Ammon's horn (tissue), 1 donor: ENCODE measurements around the gene ZKSCAN7.
"Not testable (repeated sequence)": the region's sequence is repeated elsewhere in the genome, so short reads cannot be mapped to it uniquely, and the experiment has no call there.

ENCODE experiments used
- DNase-seq: peaks from one replicate; pipeline ENCODE4 v3.0.0-alpha.2; 2016; ENCODE audit warnings: low spot score

The ZKSCAN7 gene

DNA sequence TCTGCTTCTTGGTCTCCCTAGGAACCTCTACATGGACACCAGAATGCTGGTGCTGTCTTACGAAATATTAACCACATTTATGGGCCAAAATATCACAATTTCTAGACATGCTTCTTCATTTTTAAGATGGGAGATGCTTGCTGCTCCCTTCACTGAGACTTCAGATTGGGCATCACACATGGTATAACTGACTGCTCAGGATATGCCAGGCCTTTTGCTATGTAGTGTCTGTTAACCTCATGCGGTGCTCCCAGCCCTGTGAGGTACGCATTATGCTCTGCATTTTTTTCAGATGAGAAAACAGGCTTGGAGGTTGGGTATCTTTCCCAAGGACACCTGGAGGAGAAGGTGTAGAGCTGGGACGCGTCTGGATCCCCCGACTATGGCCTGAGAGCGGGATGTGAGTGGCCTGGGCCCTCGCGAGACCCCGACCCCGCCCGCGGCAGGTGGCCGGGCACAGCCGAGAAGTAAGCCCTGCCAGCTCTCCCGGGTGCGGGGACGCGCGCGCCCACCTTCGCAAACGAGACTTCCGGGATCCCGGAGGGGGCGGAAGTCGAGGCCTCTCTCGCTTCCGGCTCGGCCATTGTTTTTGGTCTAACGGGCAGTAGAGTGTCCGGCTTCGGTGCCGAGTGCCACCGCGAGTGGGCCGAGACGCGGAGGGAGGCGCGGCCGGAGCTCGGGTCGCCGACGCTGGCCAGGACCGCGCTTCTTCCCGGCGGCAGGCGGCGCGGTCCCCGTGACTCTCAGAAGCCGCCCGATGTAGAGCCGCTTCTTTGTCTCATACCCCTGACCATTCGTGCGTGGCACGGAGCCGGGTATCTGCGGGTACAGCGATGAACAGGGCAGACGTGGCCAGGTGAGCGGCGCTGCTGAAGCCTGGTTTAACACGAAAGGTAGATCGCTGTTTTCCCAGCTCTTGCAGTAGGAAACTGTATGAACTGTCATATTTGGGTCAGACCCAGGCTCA, at the start of gene ZKSCAN7:
TSS of gene ZKSCAN7 (plus strand) at position 568 of the 967 bp plus-strand sequence. CDS start 1,855 bp downstream, outside the sequence.
- DNase-seq, result peak; percentile 55

DNA sequence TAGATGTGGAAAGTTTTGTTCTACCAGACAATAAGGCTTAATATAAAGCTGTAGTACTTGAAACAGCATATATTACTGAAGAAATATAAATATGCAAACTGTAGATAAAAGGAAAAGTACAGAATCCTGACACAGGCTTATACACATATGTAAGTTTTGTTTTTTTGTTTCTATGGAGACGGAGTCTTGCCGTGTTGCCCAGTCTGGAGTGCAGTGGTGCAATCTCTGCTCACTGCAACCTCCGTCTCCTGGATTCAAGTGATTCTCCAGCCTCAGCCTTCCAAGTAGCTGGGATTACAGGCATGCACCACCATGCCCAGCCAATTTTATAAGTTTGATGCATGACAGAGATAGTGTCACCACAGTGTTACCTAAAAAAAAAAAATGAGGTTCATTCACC, 48.4 kb upstream of the ZKSCAN7 start:
- DNase-seq, result no peak

DNA sequence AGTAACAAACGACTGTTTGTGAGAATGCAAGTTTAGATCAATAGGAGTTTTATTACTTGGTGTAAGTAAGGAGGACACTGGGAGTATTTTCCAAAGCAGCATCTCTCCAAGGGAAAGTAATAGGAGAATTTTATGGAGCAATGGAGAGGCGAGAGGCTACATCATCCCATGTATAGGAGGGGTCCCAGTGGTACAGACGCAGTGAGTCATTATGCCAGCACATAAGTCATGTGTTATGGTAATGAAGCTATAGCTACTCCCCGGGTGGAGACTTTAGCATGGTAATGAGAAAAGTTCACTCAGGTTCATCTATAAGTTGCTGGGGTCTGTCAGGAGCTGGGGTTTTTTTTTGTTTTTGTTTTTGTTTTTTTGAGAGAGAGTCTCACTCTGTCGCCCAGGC, 48.0 kb upstream of the ZKSCAN7 start:
- DNase-seq, result no peak

DNA sequence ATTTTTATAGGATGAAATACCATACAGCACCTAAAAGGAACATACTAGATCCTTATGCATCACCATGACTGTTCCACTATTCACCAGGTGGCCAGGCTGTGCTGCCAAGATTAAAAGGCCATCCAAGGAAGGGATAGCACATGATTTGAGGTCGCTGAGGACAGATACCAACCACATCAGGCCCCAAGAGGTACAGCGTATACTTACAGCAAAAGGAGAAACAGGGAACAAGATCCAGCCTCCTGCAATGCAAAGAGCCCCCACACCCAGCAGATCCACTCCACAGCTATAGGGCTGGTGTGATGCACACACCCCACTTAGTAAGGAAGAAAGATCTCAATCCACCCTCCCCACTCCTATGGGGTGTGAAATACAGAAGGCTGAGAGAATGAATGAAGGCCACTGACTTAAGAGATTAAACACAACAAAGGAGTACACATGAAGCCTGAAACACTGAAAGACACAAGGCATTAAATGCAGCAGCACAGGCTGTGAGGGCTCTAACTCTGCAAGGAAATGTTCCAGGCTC, 45.5 kb upstream of the ZKSCAN7 start:
- DNase-seq, result no peak

DNA sequence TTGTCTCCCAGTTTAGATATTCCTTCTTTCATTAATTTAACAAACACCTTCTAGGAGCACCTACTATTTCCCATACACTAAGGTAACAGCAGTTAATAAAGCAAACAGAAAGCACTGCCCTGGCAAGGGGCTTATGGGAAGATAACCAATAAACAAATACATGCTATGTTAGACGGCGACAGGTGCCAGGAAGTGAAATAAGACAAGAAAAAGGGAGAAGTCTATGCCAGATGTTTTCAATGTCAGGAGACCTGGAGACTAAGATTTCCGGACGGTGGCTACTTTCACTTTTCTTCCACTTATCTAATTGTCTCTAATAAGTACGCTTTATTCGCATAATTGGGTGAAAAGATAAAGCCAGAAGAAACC, 45.0 kb upstream of the ZKSCAN7 start:
- DNase-seq, result no peak

DNA sequence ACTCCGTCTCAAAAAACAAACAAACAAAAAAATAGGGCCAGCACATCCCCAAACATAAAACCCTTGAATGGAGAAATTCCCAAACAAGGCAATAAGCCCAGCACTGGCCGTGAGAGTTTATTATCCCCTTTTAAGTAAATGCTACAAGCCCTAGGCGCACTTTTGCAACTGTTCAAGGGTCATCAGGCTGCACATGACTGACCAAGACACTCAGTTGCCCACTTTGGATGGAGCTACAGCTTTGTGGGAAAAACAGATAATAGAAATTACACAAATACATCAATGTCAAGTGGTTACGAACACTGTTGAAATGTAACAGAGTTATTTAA, 43.8 kb upstream of the ZKSCAN7 start:
- DNase-seq, result no peak

DNA sequence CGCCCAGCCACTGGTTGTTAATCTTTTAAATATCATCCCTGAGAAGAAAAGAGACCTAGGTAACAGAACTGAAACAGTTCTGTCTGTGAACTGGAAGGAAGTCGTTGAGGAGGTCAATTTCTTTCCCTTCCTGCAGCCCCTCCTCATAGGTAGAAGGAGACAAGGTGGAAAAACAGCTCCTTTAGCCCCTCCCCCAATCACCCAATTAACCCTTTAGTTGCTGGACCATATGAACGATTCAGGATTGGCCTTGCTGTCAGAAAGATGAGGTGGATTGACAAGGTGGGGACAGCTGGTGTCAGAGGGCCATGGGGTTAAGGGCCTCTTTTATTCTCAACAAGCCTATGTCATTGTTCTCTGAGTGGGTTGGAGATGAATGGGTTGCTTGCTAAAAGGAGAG, 41.5 kb upstream of the ZKSCAN7 start:
- no peak for DNase-seq

DNA sequence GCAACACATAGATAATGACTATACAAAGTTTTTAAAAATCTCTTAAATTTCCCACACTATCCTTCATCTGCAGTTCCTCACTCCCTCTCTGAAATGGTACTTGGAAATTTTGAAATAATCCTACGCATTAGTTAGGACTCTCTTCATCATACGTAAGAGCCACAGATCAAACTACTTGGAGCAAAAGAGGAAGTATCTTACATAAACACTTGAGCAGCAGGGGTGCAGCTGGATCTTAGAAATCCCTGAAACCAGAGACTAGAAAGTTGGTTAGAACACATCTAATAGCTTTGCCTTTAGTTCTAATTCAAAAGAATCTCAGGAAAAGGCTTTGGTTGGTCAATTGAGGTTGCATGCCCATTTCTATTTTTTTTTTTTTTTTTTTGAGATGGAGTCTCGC, 38.8 kb upstream of the ZKSCAN7 start:
- DNase-seq, result no peak

DNA sequence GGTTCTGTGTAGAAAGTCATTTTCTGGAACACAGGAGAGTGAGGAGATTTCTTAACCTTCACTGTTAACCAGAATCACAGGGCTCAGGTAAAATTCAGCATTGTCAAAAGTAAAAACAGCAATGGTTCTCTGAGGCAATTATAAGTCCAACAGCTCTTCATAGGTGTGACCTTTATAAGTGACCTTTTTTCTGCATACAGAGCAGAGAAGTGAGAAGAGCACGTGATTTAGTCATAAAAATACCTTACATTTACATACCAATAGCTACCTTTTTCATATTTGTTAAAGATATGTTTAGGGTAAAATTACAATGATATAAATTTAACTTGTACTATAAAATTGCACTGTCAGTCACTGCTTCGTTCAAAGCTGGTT, 36.2 kb upstream of the ZKSCAN7 start:
- DNase-seq, result no peak

DNA sequence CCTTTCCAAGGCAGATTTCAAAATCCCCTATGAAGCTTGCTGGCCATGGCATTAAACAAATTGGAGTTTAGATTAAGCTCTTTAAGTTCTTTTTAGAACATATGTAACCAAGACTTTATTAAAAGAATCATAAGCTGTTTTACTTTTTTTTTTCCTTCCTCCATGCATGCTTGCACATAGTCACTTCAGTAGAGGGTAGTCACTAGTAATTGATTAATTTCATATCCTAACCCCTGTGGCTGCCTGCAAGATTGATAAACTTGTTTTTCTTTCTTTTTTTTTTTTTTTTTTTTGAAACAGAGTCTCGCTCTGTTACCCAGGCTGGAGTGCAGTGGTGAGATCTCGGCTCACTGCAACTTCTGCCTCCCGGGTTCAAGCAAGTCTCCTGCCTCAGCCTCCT, 33.3 kb upstream of the ZKSCAN7 start:
- DNase-seq, result no peak

DNA sequence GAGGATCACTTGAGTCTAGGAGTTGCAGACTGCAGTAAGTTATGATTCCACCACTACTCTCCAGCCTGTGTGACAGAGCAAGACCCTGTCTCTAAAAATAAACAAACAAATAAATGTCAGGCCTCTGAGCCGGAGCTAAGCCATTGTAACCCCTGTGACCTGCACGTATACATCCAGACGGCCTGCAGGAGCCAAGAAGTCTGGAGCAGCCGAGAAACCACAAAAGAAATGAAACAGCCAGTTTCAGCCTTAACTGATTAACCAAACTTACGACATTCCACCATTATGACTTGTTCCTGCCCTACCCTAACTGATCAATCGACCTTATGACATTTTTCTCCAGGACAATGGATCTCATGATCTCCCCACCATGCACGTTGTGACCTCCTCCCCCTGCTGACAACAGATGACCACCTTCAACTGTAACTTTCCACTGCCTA, 32.5 kb upstream of the ZKSCAN7 start:
- DNase-seq, result no peak

DNA sequence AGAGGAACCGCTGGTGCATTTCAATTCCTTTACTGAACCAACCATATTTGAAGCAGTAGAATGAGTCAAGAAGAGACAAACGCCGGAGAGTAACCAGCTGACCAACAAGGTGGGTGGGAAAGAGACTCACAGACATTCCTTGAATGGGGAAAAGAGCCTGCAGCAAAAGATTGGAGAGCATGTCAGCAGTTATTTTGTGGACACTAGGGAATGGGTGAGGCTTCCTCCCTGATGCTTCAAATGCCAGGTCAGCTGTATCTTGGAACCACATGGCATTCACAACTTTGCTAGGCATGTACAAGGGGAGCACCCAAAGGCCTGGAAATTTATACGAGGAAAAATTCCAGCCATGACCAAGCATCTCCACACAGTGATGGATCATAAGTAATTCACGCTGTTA, 29.9 kb upstream of the ZKSCAN7 start:
- no peak for DNase-seq

DNA sequence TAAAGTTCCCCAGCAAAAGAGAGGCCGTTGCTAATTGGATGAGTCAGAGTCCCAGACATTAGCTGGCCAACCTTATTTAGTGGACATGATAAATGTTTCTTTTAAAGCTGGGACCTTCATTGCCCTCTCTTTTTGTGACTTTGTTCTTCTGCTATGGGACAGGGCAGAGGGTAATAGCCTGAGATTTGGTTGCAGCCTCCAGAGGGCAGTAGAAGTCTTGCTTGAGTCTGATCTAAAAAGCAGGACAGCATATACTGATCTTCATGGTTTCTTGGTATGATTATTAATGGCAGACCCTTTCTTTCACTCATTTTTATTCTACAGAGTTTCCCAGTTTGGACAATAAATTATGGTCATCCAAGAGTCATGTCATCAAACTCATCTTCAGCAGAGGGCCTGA, 25.1 kb upstream of the ZKSCAN7 start:
- no peak for DNase-seq

DNA sequence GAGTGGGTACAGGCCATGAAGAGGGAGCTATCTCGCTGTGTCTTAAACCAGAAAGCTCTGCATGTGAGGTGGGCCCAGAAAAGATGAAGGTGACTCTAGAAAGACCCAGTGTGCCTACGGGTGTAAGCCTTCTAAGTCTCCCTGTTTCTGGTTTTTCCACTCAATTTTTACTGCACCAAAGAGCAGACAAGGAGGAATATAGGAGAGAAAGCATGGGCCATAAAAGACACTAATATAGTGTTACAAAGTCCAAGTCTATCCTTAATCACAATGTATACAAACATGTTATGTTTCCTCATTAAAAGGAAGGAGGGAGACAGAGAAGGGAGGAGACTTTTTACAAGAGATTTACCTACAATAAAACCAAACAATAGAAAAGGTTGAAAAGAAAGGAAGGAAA, 24.1 kb upstream of the ZKSCAN7 start:
- DNase-seq, result no peak

DNA sequence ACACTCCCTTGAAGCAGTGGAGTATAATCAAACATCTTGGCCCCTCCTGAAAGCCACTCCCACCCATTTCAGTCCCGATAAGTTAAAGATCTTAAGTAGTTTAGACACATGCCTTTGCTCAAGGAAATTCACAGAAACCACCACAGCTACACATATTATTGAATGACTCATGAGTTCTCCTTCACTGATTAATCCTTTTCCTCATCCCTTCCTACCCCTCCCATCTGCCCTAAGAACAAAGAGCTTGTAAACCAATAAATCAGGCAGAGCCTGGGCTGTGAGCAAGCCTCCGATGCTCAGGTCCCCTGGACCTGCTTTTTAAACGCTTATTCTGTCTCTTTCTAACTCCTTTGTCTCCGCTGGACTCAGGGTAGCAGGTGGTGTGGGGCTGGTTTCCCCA, 20.3 kb upstream of the ZKSCAN7 start:
- not testable (repeated sequence) for DNase-seq

DNA sequence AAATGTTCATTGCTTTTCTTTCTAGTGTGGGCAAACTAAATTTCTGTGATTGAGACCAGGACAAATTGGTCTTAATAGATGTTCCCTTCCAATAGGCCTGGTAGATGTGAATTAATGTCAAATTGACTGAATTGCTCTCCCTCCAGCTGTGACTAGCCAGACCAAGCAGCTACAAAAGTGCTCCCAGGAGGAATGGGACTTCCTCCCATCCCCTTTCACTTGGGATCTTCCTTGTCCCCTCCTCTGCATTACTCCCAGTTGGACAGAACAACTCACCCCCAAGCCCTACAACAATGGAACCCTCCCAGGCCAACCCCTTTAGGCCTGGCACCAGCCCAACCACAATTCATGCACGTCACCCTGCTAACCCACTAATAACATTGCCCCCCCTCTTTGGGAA, 19.6 kb upstream of the ZKSCAN7 start:
- DNase-seq, result no peak

DNA sequence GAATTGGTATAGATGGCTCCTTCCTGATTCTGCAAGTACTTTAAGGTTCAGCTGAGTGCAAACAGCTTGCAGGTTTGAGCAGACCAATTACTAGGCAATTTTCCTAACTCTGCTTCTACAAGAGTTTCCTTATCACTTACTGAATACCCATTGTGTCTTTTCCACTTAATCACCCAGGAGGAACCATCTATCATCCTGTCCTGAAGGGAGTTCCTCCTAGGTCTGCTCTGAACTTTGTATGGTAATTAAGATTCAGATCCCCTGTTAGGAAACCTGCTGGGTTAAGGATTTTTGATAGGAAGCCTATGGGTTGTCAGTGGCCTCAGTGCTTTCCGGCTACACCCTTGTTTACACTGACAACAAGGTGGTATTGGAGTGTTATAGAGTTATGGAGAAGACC, 10.2 kb upstream of the ZKSCAN7 start:
- not testable (repeated sequence) for DNase-seq

DNA sequence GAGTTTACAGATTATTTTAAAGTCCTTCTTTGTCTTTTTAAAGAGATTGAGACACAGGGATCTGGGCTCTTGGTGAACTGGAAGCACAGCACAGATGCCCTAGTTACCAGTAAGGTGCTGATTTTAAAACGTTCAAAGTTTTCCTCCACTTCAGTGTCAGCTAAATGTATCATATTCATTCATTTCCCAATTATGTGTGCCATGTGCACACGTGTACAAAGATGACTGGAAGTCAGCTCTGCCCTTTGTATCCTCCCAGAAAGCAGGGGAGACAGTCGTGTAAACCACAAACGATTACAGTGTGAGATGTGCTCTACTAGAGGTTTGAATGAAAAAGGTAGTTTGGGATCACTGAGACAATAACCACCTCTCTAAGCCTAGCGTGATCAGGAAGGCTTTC, 730 bp downstream of the ZKSCAN7 start:
- no peak for DNase-seq

DNA sequence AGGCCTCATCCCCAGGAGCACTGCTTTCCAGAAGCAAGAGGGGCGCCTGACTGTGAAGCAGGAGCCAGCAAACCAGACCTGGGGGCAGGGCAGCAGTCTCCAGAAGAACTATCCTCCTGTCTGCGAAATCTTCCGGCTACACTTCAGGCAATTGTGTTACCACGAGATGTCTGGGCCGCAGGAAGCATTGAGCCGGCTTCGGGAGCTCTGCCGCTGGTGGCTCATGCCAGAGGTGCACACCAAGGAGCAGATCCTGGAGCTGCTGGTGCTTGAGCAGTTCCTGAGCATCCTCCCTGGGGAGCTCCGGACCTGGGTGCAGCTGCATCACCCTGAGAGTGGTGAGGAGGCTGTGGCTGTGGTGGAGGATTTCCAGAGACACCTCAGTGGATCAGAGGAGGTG, 2.1 kb downstream of the ZKSCAN7 start:
- DNase-seq, result no peak

DNA sequence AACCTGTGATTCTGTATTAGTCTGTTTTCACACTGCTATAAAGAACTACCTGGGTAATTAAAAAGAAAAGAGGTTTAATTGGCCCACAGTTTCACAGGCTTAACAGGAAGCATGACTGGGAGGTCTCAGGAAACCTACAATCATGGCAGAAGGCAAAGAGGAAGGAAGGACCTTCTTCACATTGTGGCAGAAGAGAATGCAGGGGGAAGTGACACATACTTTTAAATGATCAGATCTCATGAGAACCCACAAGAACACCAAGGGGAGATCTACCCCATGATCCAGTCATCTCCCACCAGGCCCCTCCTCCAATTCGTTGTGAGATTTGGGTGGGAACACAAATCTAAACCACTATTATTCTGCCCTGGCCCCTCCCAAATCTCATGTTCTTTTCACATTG, 6.1 kb downstream of the ZKSCAN7 start:
- DNase-seq, result no peak

DNA sequence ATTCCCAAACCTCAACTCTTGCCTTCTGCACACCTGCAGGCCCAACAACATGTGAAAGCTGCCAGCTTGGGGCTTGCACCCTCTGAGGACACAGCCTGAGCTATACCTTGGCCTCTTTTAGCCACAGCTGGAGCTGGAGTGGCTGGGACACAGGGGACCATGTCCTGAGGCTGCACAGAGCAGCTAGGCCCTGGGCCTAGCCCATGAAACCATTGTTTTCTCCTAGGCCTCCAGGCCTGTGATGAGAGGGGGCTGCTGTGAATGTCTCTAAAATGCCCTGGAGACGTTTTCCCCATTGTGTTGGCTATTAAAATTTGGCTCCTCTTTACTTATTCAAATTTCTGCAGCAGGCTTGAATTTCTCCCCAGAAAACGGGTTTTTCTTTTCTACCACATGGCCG, 7.2 kb downstream of the ZKSCAN7 start:
- DNase-seq, result no peak

DNA sequence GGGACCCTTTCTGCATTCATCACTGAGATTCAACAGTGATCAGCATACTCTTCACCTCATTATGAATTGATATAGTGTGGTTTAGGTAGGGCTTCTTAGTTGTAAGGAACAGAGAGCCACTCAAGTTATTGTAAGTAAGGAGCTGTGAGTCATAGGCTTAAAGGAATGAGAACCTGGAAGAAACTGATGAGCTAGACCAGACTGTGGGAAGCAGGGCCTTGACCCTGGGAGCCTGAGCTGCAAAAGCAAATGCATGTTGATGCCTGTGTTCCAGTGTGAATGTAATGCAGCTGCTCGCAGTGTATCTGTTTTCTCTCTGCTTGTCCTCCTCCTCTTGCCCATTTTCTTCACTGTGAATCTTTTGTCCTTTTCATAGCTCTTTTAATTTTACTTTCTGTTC, 13.6 kb downstream of the ZKSCAN7 start:
- no peak for DNase-seq

DNA sequence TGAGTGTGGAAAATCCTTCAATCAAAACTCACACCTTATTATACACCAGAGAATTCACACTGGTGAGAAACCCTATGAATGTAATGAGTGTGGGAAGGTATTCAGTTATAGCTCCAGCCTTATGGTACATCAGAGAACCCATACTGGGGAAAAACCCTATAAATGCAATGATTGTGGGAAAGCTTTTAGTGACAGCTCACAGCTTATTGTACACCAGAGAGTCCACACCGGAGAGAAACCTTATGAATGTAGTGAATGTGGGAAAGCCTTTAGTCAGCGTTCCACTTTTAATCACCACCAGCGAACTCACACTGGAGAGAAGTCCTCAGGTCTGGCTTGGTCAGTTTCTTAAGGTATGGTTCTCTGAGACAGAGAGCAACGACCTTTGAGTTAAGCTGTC, 16.0 kb downstream of the ZKSCAN7 start:
- no peak for DNase-seq

DNA sequence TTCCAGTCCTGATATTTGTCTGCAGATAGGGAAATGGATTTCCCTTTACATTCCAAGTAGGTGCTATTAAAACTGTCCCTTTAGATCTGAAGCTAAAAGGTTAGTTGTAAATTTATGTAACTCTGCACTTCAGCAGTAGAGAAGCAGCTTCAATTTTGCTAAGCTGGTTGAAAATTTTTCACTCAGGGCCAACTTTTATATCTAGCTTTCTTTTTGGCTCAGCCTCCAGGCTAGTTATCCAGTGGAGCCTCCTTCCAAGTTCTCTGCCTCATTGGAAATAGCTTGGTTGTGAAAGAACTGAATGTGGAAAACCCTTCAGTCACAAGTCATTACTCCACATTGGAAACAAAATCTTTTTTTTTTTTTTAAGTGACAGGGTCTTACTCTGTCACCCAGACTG, 21.6 kb downstream of the ZKSCAN7 start:
- DNase-seq, result no peak
